Measurements from ENCODE around the gene ITGB5.

Gene ITGB5

DNA sequence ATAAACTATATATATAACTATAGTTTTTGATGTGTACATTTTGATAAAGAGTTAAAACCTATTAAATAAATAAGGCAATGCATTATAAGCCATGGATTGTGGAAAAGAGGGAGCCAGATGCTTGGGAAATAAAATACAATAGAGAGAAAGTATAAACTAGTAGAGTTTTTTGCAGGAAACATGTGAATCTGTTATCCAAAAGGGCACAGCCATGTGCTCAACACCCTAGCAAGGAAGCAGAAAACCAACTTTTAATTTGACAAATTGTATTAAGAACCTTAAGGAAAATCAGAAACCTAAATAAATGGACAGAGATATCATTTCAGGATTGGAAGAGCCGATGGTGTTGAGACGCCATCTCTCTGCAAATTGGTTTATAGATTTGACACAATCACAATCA lies 63.5 kb downstream of the ITGB5 start:
- no peak for TF ChIP-seq PAX5 (IDR thresholded peaks at IDR 0.05; ENCODE audit: insufficient read depth, low read length, severe bottlenecking)
- TF ChIP-seq TAF1 (IDR thresholded peaks at IDR 0.05; ENCODE audit: low read depth, low read length), result no peak
- no peak for TF ChIP-seq POU2F2 (IDR thresholded peaks at IDR 0.05; ENCODE audit: low read depth, low read length)
- TF ChIP-seq POLR2AphosphoS5 (IDR thresholded peaks at IDR 0.05; ENCODE audit: low read depth, low read length), result no peak
- TF ChIP-seq POLR2A (IDR thresholded peaks at IDR 0.05; ENCODE audit: low read depth, low read length), result no peak
- no peak for TF ChIP-seq SPI1 (IDR thresholded peaks at IDR 0.05; ENCODE audit: low read depth, low read length)
- no peak for DNase-seq (ENCODE audit: insufficient read length, low spot score)
- FAIRE-seq, result no peak

DNA sequence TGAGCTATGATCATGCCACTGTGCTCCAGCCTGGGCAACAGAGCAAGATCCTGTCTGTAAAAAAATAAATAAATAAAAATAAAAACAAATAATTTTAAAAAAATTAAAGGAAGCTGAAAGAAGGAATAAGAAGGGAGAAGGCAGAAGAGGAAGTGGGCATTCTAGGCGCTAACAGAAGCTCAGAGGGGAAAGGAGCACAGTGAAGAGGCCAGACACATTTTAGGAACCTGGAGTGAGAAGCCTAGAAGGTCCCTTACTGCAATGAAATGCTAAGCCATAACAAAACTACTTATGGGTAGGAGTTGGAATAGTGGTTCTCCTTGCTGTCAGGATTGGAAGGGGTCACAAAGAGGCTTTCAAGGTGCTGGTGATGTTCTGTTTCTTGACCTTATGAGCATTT lies 64.0 kb downstream of the ITGB5 start:
- DNase-seq (ENCODE audit: insufficient read length, low spot score) (no peak), FAIRE-seq (no peak)
- TF ChIP-seq POU2F2 (IDR thresholded peaks at IDR 0.05; ENCODE audit: low read depth, low read length), result no peak
- no peak for TF ChIP-seq POLR2AphosphoS5 (IDR thresholded peaks at IDR 0.05; ENCODE audit: low read depth, low read length)
- no peak for TF ChIP-seq TAF1 (IDR thresholded peaks at IDR 0.05; ENCODE audit: low read depth, low read length)
- no peak for TF ChIP-seq SPI1 (IDR thresholded peaks at IDR 0.05; ENCODE audit: low read depth, low read length)
- no peak for TF ChIP-seq POLR2A (IDR thresholded peaks at IDR 0.05; ENCODE audit: low read depth, low read length)
- no peak for TF ChIP-seq PAX5 (IDR thresholded peaks at IDR 0.05; ENCODE audit: insufficient read depth, low read length, severe bottlenecking)

GRCh38 chr3:124821356-124821755 lies 65.8 kb downstream of the ITGB5 start:
- DNase-seq (ENCODE audit: insufficient read length, low spot score), result no peak
- no peak for FAIRE-seq
- TF ChIP-seq POLR2A (IDR thresholded peaks at IDR 0.05; ENCODE audit: low read depth, low read length), result no peak
- TF ChIP-seq PAX5 (IDR thresholded peaks at IDR 0.05; ENCODE audit: insufficient read depth, low read length, severe bottlenecking), result no peak
- no peak for TF ChIP-seq POU2F2 (IDR thresholded peaks at IDR 0.05; ENCODE audit: low read depth, low read length)
- TF ChIP-seq POLR2AphosphoS5 (IDR thresholded peaks at IDR 0.05; ENCODE audit: low read depth, low read length), result no peak
- TF ChIP-seq SPI1 (IDR thresholded peaks at IDR 0.05; ENCODE audit: low read depth, low read length), result no peak
- no peak for TF ChIP-seq TAF1 (IDR thresholded peaks at IDR 0.05; ENCODE audit: low read depth, low read length)

DNA sequence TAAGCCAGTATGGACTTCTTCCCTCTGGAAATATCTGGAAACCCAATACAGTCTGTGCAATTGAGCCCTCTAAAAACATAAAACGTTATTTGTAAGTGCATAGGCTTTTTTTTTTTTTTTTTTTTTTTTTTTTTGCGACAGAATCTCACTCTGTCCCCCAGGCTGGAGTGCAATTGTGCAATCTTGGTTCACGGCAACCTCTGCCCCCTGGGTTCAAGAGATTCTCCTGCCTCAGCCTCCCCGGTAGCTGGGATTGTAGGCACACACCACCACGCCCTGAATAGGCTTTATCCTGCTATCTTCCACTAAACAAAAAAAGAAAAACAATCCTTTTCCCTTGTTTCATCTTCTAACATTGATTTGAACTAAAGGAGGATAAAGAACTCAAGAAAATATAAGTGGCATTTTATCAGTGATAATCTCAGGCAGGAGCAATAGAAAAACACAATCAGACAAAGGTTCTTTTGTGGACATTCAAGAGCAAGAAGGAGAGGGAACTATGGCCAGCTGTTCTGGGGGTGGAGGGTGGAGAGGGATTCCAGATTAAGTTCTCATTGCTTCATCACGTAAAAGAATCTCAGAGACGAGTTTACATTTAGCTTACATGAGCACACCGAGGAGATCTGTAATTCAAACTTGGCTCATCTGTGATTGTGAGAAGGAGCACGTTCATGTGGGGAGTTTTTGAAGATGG lies 68.6 kb downstream of the ITGB5 start:
- no peak for DNase-seq (ENCODE audit: insufficient read length, low spot score)
- FAIRE-seq, result no peak
- TF ChIP-seq SPI1 (IDR thresholded peaks at IDR 0.05; ENCODE audit: low read depth, low read length) (no peak), POLR2A (IDR thresholded peaks at IDR 0.05; ENCODE audit: low read depth, low read length) (no peak), TAF1 (IDR thresholded peaks at IDR 0.05; ENCODE audit: low read depth, low read length) (no peak), PAX5 (IDR thresholded peaks at IDR 0.05; ENCODE audit: insufficient read depth, low read length, severe bottlenecking) (no peak), POU2F2 (IDR thresholded peaks at IDR 0.05; ENCODE audit: low read depth, low read length) (no peak)

- DNase-seq (ENCODE audit: insufficient read length, low spot score), result no peak
- TF ChIP-seq POU2F2 (IDR thresholded peaks at IDR 0.05; ENCODE audit: low read depth, low read length) (no peak), TAF1 (IDR thresholded peaks at IDR 0.05; ENCODE audit: low read depth, low read length) (no peak), POLR2AphosphoS5 (IDR thresholded peaks at IDR 0.05; ENCODE audit: low read depth, low read length) (no peak), POLR2A (IDR thresholded peaks at IDR 0.05; ENCODE audit: low read depth, low read length) (no peak), SPI1 (IDR thresholded peaks at IDR 0.05; ENCODE audit: low read depth, low read length) (no peak), PAX5 (IDR thresholded peaks at IDR 0.05; ENCODE audit: insufficient read depth, low read length, severe bottlenecking) (no peak)
- FAIRE-seq, result no peak
These were observed 70.1 kb downstream of the ITGB5 start for GRCh38 chr3:124817079-124817478.

GRCh38 chr3:124816206-124816605 lies 71.0 kb downstream of the ITGB5 start:
- FAIRE-seq (no peak), DNase-seq (ENCODE audit: insufficient read length, low spot score) (no peak)
- TF ChIP-seq SPI1 (IDR thresholded peaks at IDR 0.05; ENCODE audit: low read depth, low read length) (no peak), POLR2AphosphoS5 (IDR thresholded peaks at IDR 0.05; ENCODE audit: low read depth, low read length) (no peak), POLR2A (IDR thresholded peaks at IDR 0.05; ENCODE audit: low read depth, low read length) (no peak), POU2F2 (IDR thresholded peaks at IDR 0.05; ENCODE audit: low read depth, low read length) (no peak), PAX5 (IDR thresholded peaks at IDR 0.05; ENCODE audit: insufficient read depth, low read length, severe bottlenecking) (no peak), TAF1 (IDR thresholded peaks at IDR 0.05; ENCODE audit: low read depth, low read length) (no peak)

- no peak for FAIRE-seq
- no peak for TF ChIP-seq POLR2AphosphoS5 (IDR thresholded peaks at IDR 0.05; ENCODE audit: low read depth, low read length)
- TF ChIP-seq POU2F2 (IDR thresholded peaks at IDR 0.05; ENCODE audit: low read depth, low read length), result no peak
- no peak for TF ChIP-seq TAF1 (IDR thresholded peaks at IDR 0.05; ENCODE audit: low read depth, low read length)
- TF ChIP-seq POLR2A (IDR thresholded peaks at IDR 0.05; ENCODE audit: low read depth, low read length), result no peak
- TF ChIP-seq SPI1 (IDR thresholded peaks at IDR 0.05; ENCODE audit: low read depth, low read length), result no peak
- TF ChIP-seq PAX5 (IDR thresholded peaks at IDR 0.05; ENCODE audit: insufficient read depth, low read length, severe bottlenecking), result no peak
- no peak for DNase-seq (ENCODE audit: insufficient read length, low spot score)
These were observed 71.4 kb downstream of the ITGB5 start for GRCh38 chr3:124815781-124816180.

- DNase-seq (ENCODE audit: insufficient read length, low spot score), result no peak
These were observed 72.3 kb downstream of the ITGB5 start for GRCh38 chr3:124814620-124815421.

DNA sequence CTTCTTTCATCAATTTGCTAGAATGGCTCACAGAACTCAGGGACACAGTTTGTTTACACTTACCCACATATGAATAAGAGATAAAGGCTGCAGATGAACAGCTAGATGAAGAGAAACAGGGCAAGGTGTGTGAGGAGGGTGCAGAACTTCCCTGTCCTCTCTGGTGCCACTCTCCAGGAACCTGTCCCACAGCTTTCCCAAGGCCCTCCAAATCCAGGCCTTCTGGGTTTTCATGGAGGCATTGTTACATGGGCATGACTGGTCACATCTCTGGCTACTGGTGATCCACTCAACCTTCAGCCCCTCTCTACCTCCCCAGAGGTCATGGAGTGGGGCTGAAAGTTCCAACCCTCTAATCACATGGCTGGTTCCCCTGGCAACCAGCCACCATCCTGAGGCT lies 73.6 kb downstream of the ITGB5 start:
- DNase-seq (ENCODE audit: insufficient read length, low spot score) (no peak), FAIRE-seq (no peak)
- TF ChIP-seq SPI1 (IDR thresholded peaks at IDR 0.05; ENCODE audit: low read depth, low read length), result no peak
- no peak for TF ChIP-seq POU2F2 (IDR thresholded peaks at IDR 0.05; ENCODE audit: low read depth, low read length)
- TF ChIP-seq TAF1 (IDR thresholded peaks at IDR 0.05; ENCODE audit: low read depth, low read length), result no peak
- TF ChIP-seq POLR2A (IDR thresholded peaks at IDR 0.05; ENCODE audit: low read depth, low read length), result no peak
- no peak for TF ChIP-seq PAX5 (IDR thresholded peaks at IDR 0.05; ENCODE audit: insufficient read depth, low read length, severe bottlenecking)
- TF ChIP-seq POLR2AphosphoS5 (IDR thresholded peaks at IDR 0.05; ENCODE audit: low read depth, low read length), result no peak

More at GRCh38 chr3:124814620-124815421, 72.3 kb downstream of the ITGB5 start:
- TF ChIP-seq POU2F2 (IDR thresholded peaks at IDR 0.05; ENCODE audit: low read depth, low read length) (no peak), SPI1 (IDR thresholded peaks at IDR 0.05; ENCODE audit: low read depth, low read length) (no peak), POLR2A (IDR thresholded peaks at IDR 0.05; ENCODE audit: low read depth, low read length) (no peak), TAF1 (IDR thresholded peaks at IDR 0.05; ENCODE audit: low read depth, low read length) (no peak), POLR2AphosphoS5 (IDR thresholded peaks at IDR 0.05; ENCODE audit: low read depth, low read length) (no peak), PAX5 (IDR thresholded peaks at IDR 0.05; ENCODE audit: insufficient read depth, low read length, severe bottlenecking) (no peak)
- FAIRE-seq, result no peak
